G401.6 (cell line): ENCODE data around the gene MUC5B.
"Not testable (repeated sequence)": the region's sequence is repeated elsewhere in the genome, so short reads cannot be mapped to it uniquely, and the experiment has no call there.

ENCODE experiments used
- FAIRE-seq: peaks from 2 replicates; lab custom pipeline; 2012; peaks lifted over from hg19 to GRCh38; lab: Jason Lieb, UNC

Gene MUC5B

GRCh38 chr11:1250411-1250810, 27.5 kb downstream of the MUC5B start:
- FAIRE-seq: not testable (repeated sequence)

GRCh38 chr11:1251236-1251770, 28.4 kb downstream of the MUC5B start:
- no peak for FAIRE-seq

DNA sequence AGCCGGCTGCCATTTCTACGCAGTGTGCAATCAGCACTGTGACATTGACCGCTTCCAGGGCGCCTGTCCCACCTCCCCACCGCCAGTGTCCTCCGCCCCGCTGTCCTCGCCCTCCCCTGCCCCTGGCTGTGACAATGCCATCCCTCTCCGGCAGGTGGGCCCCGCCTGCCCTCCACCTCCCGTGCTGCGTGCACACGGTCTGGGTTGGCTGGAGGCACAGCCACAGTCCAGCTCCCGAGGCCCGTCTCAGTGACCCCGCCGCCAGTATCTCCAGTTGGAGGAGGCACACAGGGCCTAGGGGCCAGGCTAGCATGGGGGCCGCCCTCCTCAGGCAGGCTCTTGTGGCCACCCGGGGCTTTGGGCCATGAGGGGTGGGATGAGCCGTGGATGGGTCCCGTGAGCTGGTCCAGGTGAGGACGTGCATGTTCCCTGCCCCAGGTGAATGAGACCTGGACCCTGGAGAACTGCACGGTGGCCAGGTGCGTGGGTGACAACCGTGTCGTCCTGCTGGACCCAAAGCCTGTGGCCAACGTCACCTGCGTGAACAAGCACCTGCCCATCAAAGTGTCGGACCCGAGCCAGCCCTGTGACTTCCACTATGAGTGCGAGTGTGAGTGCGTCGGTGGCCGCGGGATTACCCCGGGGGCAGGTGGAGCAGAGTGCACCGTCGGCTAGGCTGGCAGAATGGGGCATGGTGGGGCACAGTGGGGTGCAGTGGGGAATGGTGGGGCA, 29.7 kb downstream of the MUC5B start:
- FAIRE-seq: no peak

- FAIRE-seq: no peak
These were observed 30.2 kb downstream of the MUC5B start for GRCh38 chr11:1253103-1253485.

- no peak for FAIRE-seq
These were observed 31.3 kb downstream of the MUC5B start for GRCh38 chr11:1254086-1254648.

DNA sequence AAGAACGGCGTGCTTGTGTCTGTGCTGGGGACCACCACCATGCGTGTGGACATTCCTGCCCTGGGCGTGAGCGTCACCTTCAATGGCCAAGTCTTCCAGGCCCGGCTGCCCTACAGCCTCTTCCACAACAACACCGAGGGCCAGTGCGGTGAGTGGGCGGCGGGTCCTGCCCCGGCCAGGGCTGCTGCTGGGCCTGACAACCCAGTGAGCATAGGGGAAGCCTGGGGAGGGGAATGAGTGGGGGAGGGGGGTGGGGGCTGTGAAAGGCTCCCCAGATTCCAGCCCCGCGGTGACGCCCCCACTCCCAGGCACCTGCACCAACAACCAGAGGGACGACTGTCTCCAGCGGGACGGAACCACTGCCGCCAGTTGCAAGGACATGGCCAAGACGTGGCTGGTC, 31.9 kb downstream of the MUC5B start:
- FAIRE-seq: no peak

DNA sequence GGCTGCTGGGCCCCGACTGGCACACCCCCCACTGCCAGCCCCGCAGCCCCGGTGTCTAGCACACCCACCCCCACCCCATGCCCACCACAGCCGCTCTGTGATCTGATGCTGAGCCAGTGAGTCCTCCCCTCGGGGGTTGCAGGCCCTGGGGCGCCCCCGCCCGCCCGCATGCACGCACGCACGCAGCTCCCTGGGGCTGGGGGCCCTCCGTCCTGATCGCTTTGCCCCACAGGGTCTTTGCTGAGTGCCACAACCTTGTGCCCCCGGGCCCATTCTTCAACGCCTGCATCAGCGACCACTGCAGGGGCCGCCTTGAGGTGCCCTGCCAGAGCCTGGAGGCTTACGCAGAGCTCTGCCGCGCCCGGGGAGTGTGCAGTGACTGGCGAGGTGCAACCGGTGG, 32.3 kb downstream of the MUC5B start:
- no peak for FAIRE-seq

DNA sequence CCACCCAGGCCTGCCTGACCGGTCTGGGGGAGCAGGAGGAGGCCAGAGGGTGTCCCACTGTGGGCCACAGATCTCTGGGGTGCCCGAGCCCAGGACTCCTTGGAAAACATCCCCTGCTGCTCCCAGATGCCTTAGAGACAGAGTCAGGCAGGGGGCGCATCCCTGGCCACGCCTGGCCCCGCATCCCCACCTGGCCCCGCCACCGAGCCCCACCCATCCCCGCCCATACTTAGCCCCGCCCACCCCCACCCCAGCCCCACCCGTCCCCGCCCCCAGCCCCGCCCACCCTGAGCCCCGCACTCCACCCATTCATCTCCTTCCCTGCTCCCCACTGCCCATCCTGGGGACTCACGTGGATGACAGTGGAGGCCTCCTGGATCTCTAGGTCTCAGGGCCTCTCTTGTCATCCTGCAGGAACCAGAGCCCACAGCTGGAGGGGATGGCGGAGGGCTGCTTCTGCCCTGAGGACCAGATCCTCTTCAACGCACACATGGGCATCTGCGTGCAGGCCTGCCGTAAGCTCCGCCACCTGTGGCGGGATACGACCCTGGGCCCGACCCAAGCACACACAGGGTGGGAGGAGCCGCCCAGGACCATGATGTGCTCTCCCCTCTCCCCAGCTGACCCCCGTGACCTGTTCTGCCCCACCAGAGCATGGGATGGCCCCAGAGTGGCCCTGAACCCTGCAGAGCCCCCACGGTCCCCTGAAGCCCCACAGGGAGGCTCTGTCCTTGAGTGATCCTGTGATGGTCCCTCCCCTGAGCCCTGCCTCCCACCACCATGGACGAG, 33.6 kb downstream of the MUC5B start:
- no peak for FAIRE-seq

GRCh38 chr11:1257366-1257765, 34.5 kb downstream of the MUC5B start:
- FAIRE-seq: no peak

DNA sequence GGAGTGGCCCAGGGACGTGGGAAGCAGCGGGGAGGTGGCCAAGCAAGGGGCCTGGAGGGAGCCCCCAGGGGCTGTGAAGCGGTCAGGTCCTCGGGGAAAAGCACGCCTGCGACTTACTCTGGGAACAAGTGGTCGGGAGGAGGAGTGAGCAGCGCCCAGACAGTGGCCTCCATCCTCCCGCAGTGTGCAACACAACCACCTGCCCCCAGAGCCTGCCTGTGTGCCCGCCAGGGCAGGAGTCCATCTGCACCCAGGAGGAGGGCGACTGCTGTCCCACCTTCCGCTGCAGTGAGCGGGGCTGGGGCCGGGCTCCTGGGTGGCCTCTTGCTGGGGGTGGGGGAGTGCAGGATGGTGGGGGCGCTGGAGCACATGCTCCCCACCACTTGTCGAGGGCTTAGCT, 35.0 kb downstream of the MUC5B start:
- FAIRE-seq: no peak

- FAIRE-seq: no peak
These were observed 35.7 kb downstream of the MUC5B start for GRCh38 chr11:1258401-1259075.

DNA sequence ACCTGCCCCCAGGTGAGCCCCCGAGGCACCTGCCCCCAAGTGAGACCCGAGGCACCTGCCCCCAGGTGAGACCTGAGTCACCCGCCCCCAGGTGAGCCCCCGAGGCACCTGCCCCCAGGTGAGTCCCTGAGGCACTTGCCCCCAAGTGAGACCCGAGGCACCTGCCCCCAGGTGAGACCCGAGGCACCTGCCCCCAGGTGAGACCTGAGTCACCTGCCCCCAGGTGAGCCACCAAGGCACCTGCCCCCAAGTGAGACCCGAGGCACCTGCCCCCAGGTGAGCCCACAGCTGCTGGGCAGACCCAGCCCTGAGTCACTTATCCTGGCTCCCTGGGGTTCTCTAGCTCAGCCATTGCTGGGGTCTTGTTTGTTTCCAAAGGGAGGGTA, 36.2 kb downstream of the MUC5B start:
- no peak for FAIRE-seq

GRCh38 chr11:1259561-1259960, 36.7 kb downstream of the MUC5B start:
- FAIRE-seq: no peak

- FAIRE-seq: no peak
These were observed 37.2 kb downstream of the MUC5B start for GRCh38 chr11:1260023-1260501.

DNA sequence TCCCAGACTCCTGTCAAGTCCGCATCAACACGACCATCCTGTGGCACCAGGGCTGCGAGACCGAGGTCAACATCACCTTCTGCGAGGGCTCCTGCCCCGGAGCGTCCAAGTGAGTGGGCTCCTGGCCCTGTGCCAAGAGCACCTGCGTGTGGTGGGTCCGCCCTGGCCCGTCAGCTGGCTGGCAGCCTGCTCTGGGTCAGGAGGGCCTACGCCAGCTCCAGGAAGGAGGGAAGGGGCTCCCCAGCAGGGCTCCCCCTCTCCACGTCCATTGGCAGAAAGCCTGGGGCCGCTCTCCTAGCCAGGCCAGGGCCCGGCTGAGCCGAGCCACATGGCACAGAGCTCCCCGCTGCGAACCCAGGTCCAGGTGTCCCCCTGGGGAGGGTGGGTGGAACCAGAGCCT, 37.8 kb downstream of the MUC5B start:
- no peak for FAIRE-seq

DNA sequence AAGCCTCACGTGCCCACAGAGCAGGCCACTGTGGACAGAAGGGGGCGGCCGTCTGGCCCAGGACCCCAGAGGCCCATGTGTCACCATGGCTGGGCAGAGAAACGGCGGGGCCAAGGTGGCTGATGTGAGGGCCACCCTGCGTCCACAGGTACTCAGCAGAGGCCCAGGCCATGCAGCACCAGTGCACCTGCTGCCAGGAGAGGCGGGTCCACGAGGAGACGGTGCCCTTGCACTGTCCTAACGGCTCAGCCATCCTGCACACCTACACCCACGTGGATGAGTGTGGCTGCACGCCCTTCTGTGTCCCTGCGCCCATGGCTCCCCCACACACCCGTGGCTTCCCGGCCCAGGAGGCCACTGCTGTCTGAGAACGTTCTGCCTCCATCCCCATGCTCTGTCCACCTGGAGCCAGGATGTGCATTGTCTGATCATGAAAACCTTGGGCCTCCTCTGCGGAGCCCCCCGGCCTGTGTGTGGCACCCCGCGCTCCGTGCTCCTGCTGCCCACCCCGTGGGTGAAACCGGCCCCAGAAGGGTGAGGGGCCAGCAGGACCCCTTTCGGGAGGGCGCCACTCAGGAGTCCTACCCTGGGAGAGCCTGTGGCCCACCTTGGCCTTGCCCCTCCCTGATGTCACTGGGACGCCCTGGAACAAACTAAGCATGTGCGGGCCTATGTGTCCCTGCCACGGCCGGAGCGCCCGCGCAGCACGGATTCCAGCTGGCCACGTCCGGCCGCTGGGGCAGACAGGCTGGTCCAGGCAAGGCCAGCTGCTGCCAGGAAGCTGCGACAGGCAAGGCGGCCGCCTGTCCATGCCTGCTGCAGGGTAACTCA, 38.6 kb downstream of the MUC5B start:
- no peak for FAIRE-seq

DNA sequence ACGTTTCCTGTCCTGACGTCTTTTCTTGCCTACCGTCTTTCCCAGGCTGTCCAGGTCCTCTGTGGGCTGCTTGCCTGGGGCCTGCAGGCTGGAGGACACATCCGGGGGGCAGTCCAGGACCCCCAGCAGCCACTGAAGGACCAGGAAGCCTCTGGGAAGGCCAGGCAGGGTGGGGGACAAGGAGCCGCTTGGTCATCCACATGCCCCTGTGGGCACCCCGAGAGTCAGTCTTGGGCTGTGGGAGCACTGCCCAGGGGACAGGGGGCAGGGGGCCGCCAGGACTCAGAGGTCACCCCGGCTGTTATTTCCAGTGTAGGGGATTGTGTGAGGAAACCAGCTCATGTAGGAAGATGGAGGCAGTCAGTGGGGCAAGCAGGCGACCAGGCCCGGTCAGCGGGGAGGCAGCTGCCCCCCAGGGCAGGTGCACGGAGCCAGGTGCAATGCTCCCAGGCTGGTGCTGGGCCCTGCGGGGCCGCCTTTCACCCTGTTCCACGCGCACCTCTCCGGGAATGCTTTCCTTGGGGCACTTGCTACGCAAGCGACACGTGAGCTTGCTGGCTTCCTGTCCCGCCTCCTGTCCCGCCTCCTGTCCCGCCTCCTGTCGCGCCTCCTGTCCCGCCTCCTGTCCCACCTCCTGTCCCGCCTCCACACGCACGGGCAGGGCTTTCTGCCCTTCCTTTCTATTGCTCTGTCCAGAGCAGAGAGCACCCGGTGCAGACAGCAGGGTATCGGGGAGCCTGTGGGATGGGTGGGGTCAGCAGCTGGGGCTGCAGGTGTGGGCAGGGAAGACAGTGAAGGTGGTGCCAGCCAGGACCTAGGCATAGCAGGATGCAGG, 39.5 kb downstream of the MUC5B start:
- no peak for FAIRE-seq

DNA sequence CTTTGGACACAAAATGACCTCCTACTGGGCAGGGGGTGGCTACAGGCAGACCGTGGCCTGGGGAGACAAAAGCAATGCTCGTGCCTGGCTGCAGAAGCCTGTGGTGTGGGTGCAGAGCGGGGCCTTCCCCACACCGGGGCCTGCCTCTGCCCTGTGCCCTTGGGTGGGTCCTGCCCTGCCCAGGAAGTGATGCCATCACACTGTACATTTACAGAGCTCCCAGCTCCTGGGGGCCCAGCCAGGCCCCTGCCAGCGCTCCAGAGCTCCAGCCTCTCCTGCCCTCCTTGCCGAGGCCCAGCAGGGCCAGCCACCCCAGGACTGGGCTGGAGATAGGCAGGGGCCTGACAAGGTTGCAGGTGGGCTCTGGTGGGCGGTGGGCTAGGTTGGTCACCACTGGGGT, 40.1 kb downstream of the MUC5B start:
- FAIRE-seq: no peak

GRCh38 chr11:1264444-1264843, 41.6 kb downstream of the MUC5B start:
- FAIRE-seq: not testable (repeated sequence)

DNA sequence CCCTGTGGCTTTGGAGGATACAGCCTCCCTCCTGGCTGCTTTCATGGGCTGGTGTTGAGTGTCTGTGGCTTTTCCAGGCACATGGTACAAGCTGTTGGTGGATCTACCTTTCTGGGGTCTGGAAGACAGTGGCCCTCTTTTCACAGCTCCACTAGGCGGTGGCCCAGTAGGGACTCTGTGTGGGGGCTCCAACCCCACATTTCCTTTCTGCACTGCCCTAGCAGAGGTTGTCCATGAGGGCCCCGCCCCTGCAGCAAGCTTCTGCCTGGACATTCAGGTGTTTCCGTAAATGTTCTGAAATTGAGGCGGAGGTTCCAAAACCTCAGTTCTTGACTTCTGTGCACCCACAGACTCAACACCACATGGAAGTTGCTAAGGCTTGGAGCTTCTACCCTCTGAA, 42.6 kb downstream of the MUC5B start:
- not testable (repeated sequence) for FAIRE-seq

DNA sequence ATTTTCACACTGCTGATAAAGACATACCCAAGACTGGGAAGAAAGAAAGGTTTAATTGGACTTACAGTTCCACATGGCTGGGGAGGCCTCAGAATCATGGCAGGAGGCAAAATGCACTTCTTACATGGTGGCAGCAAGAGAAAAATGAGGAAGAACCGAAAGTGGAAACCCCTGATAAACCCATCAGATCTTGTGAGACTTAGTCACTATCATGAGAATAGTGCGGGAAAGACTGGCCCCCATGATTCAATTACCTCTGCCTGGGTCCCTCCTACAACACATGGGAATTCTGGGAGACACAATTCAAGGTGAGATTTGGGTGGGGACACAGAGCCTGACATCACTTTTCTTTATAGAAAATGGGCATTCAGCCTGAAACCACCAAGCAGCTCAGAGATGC, 44.1 kb downstream of the MUC5B start:
- not testable (repeated sequence) for FAIRE-seq
